ENCODE measurements around the gene MRGPRE. TPM values are rescaled to one million over a fixed set of nuclear protein-coding genes. Genes with fewer than 3 reads are reported as not detected.

MRGPRE gene
- total RNA-seq, 1 experiment from 2014 or later: not detected

GRCh38 chr11:3189886-3190583 is 42.2 kb downstream of the MRGPRE start:
- H4K91ac ChIP-seq (ENCODE audit: insufficient read length, low read depth, low read length): no peak overlapping the region
- Mint-ChIP-seq H3K27ac (no peak overlapping the region), H3K4me1 (peaks cover 43 to 53% of the 10 kb centered on the region in 2 experiments), H3K4me3 (peak overlapping the region; percentile 36 to 52; a peak in 3 of 5 replicates), H3K27me3 (ENCODE audit: low read depth) (peaks cover 12% of the 10 kb centered on the region), H3K36me3 (ENCODE audit: insufficient read depth in 1 of 3, low read depth in 3 of 3) (no peaks in the 10 kb centered on the region; a peak in 1 of 7 replicates), H3K9me3 (peaks cover 0 to 3% of the 10 kb centered on the region in 2 experiments; a peak in 2 of 5 replicates)
- no peak overlapping the region for H2AK5ac ChIP-seq (ENCODE audit: insufficient read length, low read length)
- H2BK120ac ChIP-seq (ENCODE audit: low read depth, low read length, poor library complexity, severe bottlenecking): no peak overlapping the region
- no peak overlapping the region for H3K14ac ChIP-seq (ENCODE audit: insufficient read depth, low read length)
- H2AFZ ChIP-seq (ENCODE audit: low read length): no peak overlapping the region
- H3K4me2 ChIP-seq (ENCODE audit: insufficient read depth, insufficient read length, low read length): peak overlapping the region; percentile 35
- H2BK5ac ChIP-seq (ENCODE audit: insufficient read length, low read length): no peak overlapping the region
- no peaks in the 10 kb centered on the region for H3K27me3 ChIP-seq (ENCODE audit: insufficient read depth, low read length)
- no peak overlapping the region for H3T11ph ChIP-seq (ENCODE audit: low read length)
- no CpG with 5 or more reads among the region's 11 CpGs for WGBS (ENCODE audit: extremely low coverage, insufficient read length, low lambda C conversion rate)
- H3K4me1 ChIP-seq (ENCODE audit: insufficient read depth, low read length): peaks cover 6% of the 10 kb centered on the region; the same call in 1 of the 2 replicates
- H4K20me1 ChIP-seq (ENCODE audit: control insufficient read depth, insufficient read depth, insufficient read length): no peaks in the 10 kb centered on the region
- H2BK20ac ChIP-seq (ENCODE audit: low read depth, low read length, poor library complexity, severe bottlenecking): no peak overlapping the region
- no peak for TF ChIP-seq CTCF (conservative IDR thresholded peaks at IDR 0.05)
- H3K9me3 ChIP-seq (ENCODE audit: control insufficient read depth, low read depth, low read length): no peaks in the 10 kb centered on the region
- H3K9ac ChIP-seq (ENCODE audit: extremely low read depth, insufficient read length, low read length): no peak overlapping the region
- no peaks in the 10 kb centered on the region for H3K79me1 ChIP-seq (ENCODE audit: insufficient read depth, low read depth, low read length, poor library complexity, severe bottlenecking)
- no peak overlapping the region for H3K4ac ChIP-seq (ENCODE audit: low read depth, low read length)
- H3K56ac ChIP-seq (ENCODE audit: insufficient read length, low read depth, low read length): no peak overlapping the region
- no peaks in the 10 kb centered on the region for H3K79me2 ChIP-seq (ENCODE audit: insufficient read depth, low read length)
- H2BK12ac ChIP-seq (ENCODE audit: insufficient read length, low read depth, low read length): no peak overlapping the region
- H4K8ac ChIP-seq (replicated peaks; ENCODE audit: insufficient read length, low read depth, low read length): no peak overlapping the region
- no peak overlapping the region for H3K23ac ChIP-seq (ENCODE audit: insufficient read length, low read depth, low read length)
- no peaks in the 10 kb centered on the region for H3K23me2 ChIP-seq (ENCODE audit: insufficient read length, low read depth, low read length, poor library complexity, severe bottlenecking)
- H3K27ac ChIP-seq (ENCODE audit: insufficient read length, low read depth, low read length): no peak overlapping the region
- no peak overlapping the region for H2BK15ac ChIP-seq (ENCODE audit: low read depth, low read length)
- H3K18ac ChIP-seq (ENCODE audit: insufficient read length, low read depth, low read length): no peak overlapping the region
- no peak overlapping the region for H4K5ac ChIP-seq (ENCODE audit: insufficient read length, low read depth, low read length)
- no peak for DNase-seq
